HepG2 (cell line): ENCODE data around the gene ATE1.

Experiments
- MEIS1 ChIP-seq: sonication (generic); formaldehyde crosslinking; IDR thresholded peaks from 2 replicates; pipeline ENCODE4 v1.9.0; 2021; ENCODE audit warnings: mild to moderate bottlenecking, missing genetic modification reagents, moderate library complexity, borderline replicate concordance
- RCOR2 ChIP-seq: IDR thresholded peaks from 2 replicates; pipeline ENCODE4 v1.6.1; 2016; ENCODE audit warnings: missing biosample characterization, missing genetic modification reagents
- RNF2 ChIP-seq: fragments of 450-650 bp; conservative IDR thresholded peaks from 2 replicates; pipeline ENCODE4 v1.6.1; 2016; ENCODE audit warnings: low read depth
- ZBTB7A ChIP-seq: sonication (generic); formaldehyde crosslinking; IDR thresholded peaks from 2 replicates; pipeline ENCODE4 v1.8.0; 2022; ENCODE audit warnings: mild to moderate bottlenecking, missing genetic modification reagents
- ZNF749 ChIP-seq: sonication (generic); formaldehyde crosslinking; IDR thresholded peaks from 2 replicates; pipeline ENCODE4 v1.8.0; 2022; ENCODE audit warnings: mild to moderate bottlenecking, missing genetic modification reagents, moderate library complexity, borderline replicate concordance
- TF ChIP-seq, protein P1 (sequence below): sonication (generic); formaldehyde crosslinking; IDR thresholded peaks from 2 replicates; pipeline ENCODE4 v1.4.0; 2020; ENCODE audit warnings: missing genetic modification reagents, borderline replicate concordance
- TF ChIP-seq, protein P2 (sequence below), 2 experiments: sonication (generic) in 1 of 2; formaldehyde crosslinking in 1 of 2; IDR thresholded peaks; 2 replicates each; pipeline versions ENCODE4 v1.5.1 to v1.6.1; 2011 to 2020; ENCODE audit warnings: borderline replicate concordance in 1 of 2, low read depth in 1 of 2, low read length in 1 of 2, mild to moderate bottlenecking in 1 of 2, missing genetic modification reagents in 1 of 2, moderate library complexity in 1 of 2

DNA sequence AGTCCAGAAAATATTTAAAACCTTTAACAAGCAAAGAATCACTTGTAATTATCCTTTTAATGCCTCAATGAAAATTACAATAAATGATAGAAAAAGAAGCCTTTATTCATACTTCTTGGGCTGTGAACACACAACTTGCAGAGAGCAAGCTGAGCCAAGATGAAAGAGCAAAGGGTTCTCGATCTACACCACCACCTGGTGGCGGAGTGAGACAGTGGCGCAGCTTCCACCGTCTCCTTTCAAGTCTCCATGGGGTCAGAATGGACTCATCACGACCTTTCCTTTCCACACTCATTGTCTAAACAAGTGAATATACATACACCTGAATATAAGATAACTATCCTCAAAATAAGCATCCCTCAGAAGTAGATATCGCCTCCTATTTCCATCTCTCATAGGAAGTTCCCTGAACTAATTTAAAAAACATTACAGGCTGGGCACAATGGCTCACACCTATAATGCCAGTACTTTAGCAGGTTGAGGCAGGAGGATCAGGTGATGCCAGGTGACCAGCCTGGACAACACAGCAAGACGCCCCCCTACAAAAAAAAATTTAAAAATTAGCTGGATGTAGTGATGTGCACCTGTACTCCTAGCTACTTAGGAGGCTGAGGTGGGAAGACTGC, 40.7 kb downstream of the ATE1 start:
- TF ChIP-seq, protein P1, sequence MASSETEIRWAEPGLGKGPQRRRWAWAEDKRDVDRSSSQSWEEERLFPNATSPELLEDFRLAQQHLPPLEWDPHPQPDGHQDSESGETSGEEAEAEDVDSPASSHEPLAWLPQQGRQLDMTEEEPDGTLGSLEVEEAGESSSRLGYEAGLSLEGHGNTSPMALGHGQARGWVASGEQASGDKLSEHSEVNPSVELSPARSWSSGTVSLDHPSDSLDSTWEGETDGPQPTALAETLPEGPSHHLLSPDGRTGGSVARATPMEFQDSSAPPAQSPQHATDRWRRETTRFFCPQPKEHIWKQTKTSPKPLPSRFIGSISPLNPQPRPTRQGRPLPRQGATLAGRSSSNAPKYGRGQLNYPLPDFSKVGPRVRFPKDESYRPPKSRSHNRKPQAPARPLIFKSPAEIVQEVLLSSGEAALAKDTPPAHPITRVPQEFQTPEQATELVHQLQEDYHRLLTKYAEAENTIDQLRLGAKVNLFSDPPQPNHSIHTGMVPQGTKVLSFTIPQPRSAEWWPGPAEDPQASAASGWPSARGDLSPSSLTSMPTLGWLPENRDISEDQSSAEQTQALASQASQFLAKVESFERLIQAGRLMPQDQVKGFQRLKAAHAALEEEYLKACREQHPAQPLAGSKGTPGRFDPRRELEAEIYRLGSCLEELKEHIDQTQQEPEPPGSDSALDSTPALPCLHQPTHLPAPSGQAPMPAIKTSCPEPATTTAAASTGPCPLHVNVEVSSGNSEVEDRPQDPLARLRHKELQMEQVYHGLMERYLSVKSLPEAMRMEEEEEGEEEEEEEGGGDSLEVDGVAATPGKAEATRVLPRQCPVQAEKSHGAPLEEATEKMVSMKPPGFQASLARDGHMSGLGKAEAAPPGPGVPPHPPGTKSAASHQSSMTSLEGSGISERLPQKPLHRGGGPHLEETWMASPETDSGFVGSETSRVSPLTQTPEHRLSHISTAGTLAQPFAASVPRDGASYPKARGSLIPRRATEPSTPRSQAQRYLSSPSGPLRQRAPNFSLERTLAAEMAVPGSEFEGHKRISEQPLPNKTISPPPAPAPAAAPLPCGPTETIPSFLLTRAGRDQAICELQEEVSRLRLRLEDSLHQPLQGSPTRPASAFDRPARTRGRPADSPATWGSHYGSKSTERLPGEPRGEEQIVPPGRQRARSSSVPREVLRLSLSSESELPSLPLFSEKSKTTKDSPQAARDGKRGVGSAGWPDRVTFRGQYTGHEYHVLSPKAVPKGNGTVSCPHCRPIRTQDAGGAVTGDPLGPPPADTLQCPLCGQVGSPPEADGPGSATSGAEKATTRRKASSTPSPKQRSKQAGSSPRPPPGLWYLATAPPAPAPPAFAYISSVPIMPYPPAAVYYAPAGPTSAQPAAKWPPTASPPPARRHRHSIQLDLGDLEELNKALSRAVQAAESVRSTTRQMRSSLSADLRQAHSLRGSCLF (CRISPR knock-in tag) = no peak
- TF ChIP-seq RNF2 (no peak), MEIS1 (CRISPR knock-in tag) (no peak), ZNF749 (CRISPR knock-in tag) (no peak), RCOR2 (no peak), ZBTB7A (no peak)
- TF ChIP-seq, protein P2, sequence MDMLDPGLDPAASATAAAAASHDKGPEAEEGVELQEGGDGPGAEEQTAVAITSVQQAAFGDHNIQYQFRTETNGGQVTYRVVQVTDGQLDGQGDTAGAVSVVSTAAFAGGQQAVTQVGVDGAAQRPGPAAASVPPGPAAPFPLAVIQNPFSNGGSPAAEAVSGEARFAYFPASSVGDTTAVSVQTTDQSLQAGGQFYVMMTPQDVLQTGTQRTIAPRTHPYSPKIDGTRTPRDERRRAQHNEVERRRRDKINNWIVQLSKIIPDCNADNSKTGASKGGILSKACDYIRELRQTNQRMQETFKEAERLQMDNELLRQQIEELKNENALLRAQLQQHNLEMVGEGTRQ (IDR thresholded peaks at IDR 0.05; ENCODE audit: low read depth, low read length) = no peak
- TF ChIP-seq, protein P2 (CRISPR knock-in tag; IDR thresholded peaks at IDR 0.05; ENCODE audit: borderline replicate concordance) = no peak
